ENCODE measurements around the gene SMURF2. TPM values are rescaled to one million over a fixed set of nuclear protein-coding genes. Genes with fewer than 3 reads are reported as not detected.
A peak's percentile ranks its signal among the peaks of the same experiment; 100 is the strongest.

Gene SMURF2
- total and polyA plus RNA-seq, 10 of the 15 experiments (the other 5 are each of a cell fraction or from before 2014, with no cell fraction given) = 2.8 to 13.4 (median 7.5) TPM

- TF ChIP-seq PBX3 (IDR thresholded peaks at IDR 0.05; ENCODE audit: insufficient replicate concordance, low read depth, low read length) = no peak
- no peak for TF ChIP-seq EP300 (IDR thresholded peaks at IDR 0.05; ENCODE audit: borderline replicate concordance in 1 of 2, control insufficient read depth in 1 of 2, low read depth in 2 of 2, low read length in 2 of 2)
- no peak for TF ChIP-seq SRF (IDR thresholded peaks at IDR 0.05; ENCODE audit: low read depth in 2 of 2, low read length in 2 of 2)
- TF ChIP-seq NFIC (IDR thresholded peaks at IDR 0.05; ENCODE audit: low read depth, low read length) = no peak
- TF ChIP-seq RUNX3 (IDR thresholded peaks at IDR 0.05; ENCODE audit: low read length) = no peak
- TF ChIP-seq PKNOX1 (IDR thresholded peaks at IDR 0.05) = no peak
Measured at GRCh38 chr17:64564098-64564497, 98.0 kb downstream of the SMURF2 start (continued).

GRCh38 chr17:64555281-64555680 lies 106.8 kb downstream of the SMURF2 start:
- no peak for TF ChIP-seq ZZZ3 (IDR thresholded peaks at IDR 0.05; ENCODE audit: control insufficient read depth, insufficient read length, low read depth)
- TF ChIP-seq MTA2 (IDR thresholded peaks at IDR 0.05; ENCODE audit: low read depth) = no peak
- no peak for TF ChIP-seq RUNX3 (IDR thresholded peaks at IDR 0.05; ENCODE audit: low read length)
- TF ChIP-seq SRF (IDR thresholded peaks at IDR 0.05; ENCODE audit: low read depth in 2 of 2, low read length in 2 of 2) = no peak
- Histone ChIP-seq H3K4me3 (no peak overlapping the region), H3K27me3 (replicated peaks in 1 of 2; ENCODE audit: control insufficient read depth in 2 of 2, insufficient read depth in 2 of 2, low read length in 1 of 2) (no peaks in the 10 kb centered on the region), H4K20me1 (ENCODE audit: control insufficient read depth, insufficient read depth) (no peaks in the 10 kb centered on the region), H3K79me2 (ENCODE audit: control insufficient read depth, insufficient read depth, low read length) (no peaks in the 10 kb centered on the region), H3K9ac (ENCODE audit: control insufficient read depth, insufficient read depth, low read length) (no peak overlapping the region), H3K36me3 (ENCODE audit: control insufficient read depth in 2 of 2, insufficient read depth in 2 of 2, low read length in 1 of 2) (peaks cover 2 to 3% of the 10 kb centered on the region in 2 experiments; a peak in 1 of 4 replicates), H2AFZ (ENCODE audit: control insufficient read depth, low read depth, low read length) (no peak overlapping the region), H3K9me3 (replicated peaks; ENCODE audit: control insufficient read depth, insufficient read depth, low read length) (no peaks in the 10 kb centered on the region), H3K4me2 (ENCODE audit: control insufficient read depth, insufficient read depth) (no peak overlapping the region), H3K27ac (ENCODE audit: control insufficient read depth, insufficient read depth) (no peak overlapping the region), H3K4me1 (ENCODE audit: control insufficient read depth, insufficient read depth, low read length) (no peaks in the 10 kb centered on the region)
- no peak for FAIRE-seq
- POLR2A ChIA-PET = no interaction called here
- CTCF ChIA-PET = interaction anchor here (0.7 to 2.0 kb wide), 5 partner anchors 20 to 136 kb away, joined by 3 to 4 read pairs (median 3); no protein-coding TSS in a partner anchor
- SMC1A ChIA-PET (ENCODE audit: uncharacterized antibody, unreplicated experiment) = interaction anchor here (0.7 to 2.2 kb wide), 4 partner anchors 10 to 100 kb away, joined by 3 to 6 read pairs (median 4); no protein-coding TSS in a partner anchor
- WGBS (ENCODE audit: insufficient coverage, insufficient replicate concordance, low lambda C conversion rate, missing lambda C conversion rate) = 97% methylated on average over 4 of the region's 4 CpGs
- RAD21 ChIA-PET (ENCODE audit: unreplicated experiment) = interaction anchor here (0.8 kb wide), 1 partner anchor 136 kb away, joined by 3 read pairs; no protein-coding TSS in a partner anchor
- intact Hi-C loops (cut with micrococcal nuclease; ENCODE audit: unreplicated experiment) (loop anchor here (5.0 kb wide), 1 partner anchor 92 kb away; no protein-coding TSS in a partner anchor), in situ Hi-C loops (cut with MboI) (no loop called here)
- TSS peak; percentile 20 for BruUV-seq (replicated peaks)
- no peak for ATAC-seq
- no peak for DNase-seq (ENCODE audit: low read depth, low spot score)
